Panc1 (cell line): ENCODE results near the gene MBNL2. TPM values are rescaled to one million over a fixed set of nuclear protein-coding genes. Genes with fewer than 3 reads are reported as not detected.

Experiments
- ATAC-seq: fragments of 200-7000 bp; cut with Tn5 transposase; 2 replicates; pipeline ENCODE4 v1.9.1; 2020; ENCODE audit warnings: mild to moderate bottlenecking, moderate library complexity
- BruUV-seq: library from RNA; stranded (reverse); fragments of 400-500 nt; replicated peaks from 2 replicates; lab custom pipeline; 2021; lab: Mats Ljungman, UMichigan
- CTCF ChIA-PET: fragments of 300-600 bp; sonication (Branson Sonifier 250); formaldehyde crosslinking; loops from one replicate; lab custom pipeline; 2022; ENCODE audit warnings: antibody characterized with exemption; lab: Charles Lee
- POLR2A ChIA-PET: fragments of 300-600 bp; sonication (Branson Sonifier 250); formaldehyde crosslinking; loops from one replicate; lab custom pipeline; 2022; ENCODE audit warnings: antibody characterized with exemption; lab: Charles Lee
- DNase-seq: peaks from one replicate; pipeline ENCODE4 v3.0.0-alpha.2; 2010; ENCODE audit warnings: low read depth, low spot score
- H3K27ac ChIP-seq: 2 replicates; pipeline ENCODE4 v1.5.1; 2011; ENCODE audit warnings: mild to moderate bottlenecking, low read length, inconsistent platforms
- H3K27me3 ChIP-seq: fragments of 200-500 bp; sonication (Bioruptor generic); 2 replicates; pipeline ENCODE4 v1.6.0; 2014; ENCODE audit warnings: low read length, inconsistent platforms; ENCODE audit not compliant: control insufficient read depth, insufficient read depth
- H3K36me3 ChIP-seq: fragments of 200-500 bp; sonication (Bioruptor generic); 2 replicates; pipeline ENCODE4 v1.5.1; 2014; ENCODE audit warnings: inconsistent platforms, mild to moderate bottlenecking, low read length, moderate library complexity; ENCODE audit not compliant: control insufficient read depth, insufficient read depth
- H3K4me1 ChIP-seq: 2 replicates; pipeline ENCODE4 v1.5.1; 2011; ENCODE audit warnings: inconsistent platforms, mild to moderate bottlenecking, low read length, moderate library complexity; ENCODE audit not compliant: control insufficient read depth, insufficient read depth
- H3K4me3 ChIP-seq, 2 experiments: 2 replicates each; pipeline ENCODE4 v1.5.1; 2011 to 2012; ENCODE audit warnings: low read depth in 2 of 2, low read length in 2 of 2, mild to moderate bottlenecking in 2 of 2, inconsistent platforms in 1 of 2, moderate library complexity in 1 of 2
- H3K9me3 ChIP-seq: fragments of 200-500 bp; sonication (Bioruptor generic); 2 replicates; pipeline ENCODE4 v1.5.1; 2014; ENCODE audit warnings: low read depth, mild to moderate bottlenecking, inconsistent platforms, low read length, moderate library complexity; ENCODE audit not compliant: control insufficient read depth, insufficient read depth
- CTCF ChIP-seq: fragments of 450-650 bp; IDR thresholded peaks from 2 replicates; pipeline ENCODE4 v1.5.1; 2017; ENCODE audit warnings: mild to moderate bottlenecking
- POLR2AphosphoS5 ChIP-seq: IDR thresholded peaks from 2 replicates; pipeline ENCODE4 v1.6.1; 2012; ENCODE audit warnings: mild to moderate bottlenecking, low read depth, low read length, moderate library complexity
- REST ChIP-seq, 2 experiments: IDR thresholded peaks; 2 replicates each; pipeline ENCODE4 v1.6.1; 2011 to 2012; ENCODE audit warnings: low read depth in 2 of 2, control low read depth in 1 of 2, low read length in 1 of 2, mild to moderate bottlenecking in 1 of 2, moderate library complexity in 1 of 2; ENCODE audit not compliant: insufficient read depth in 1 of 2
- SIN3A ChIP-seq: IDR thresholded peaks from 2 replicates; pipeline ENCODE4 v1.6.1; 2012; ENCODE audit warnings: low read depth, mild to moderate bottlenecking, low read length, moderate library complexity, borderline replicate concordance; ENCODE audit not compliant: insufficient read depth
- TCF7L2 ChIP-seq: IDR thresholded peaks from 2 replicates; pipeline ENCODE4 v1.6.1; 2011; ENCODE audit warnings: mild to moderate bottlenecking, low read depth, low read length, inconsistent platforms
- in situ Hi-C: cut with HindIII; loops from 2 replicates; pipeline ENCODE4 v1.10.0; 2016; ENCODE audit warnings: low sequenced_read_pairs, low pct_unique_long_range_greater_than_20kb
- intact Hi-C: fragments of 100-400 bp; cut with micrococcal nuclease; formaldehyde crosslinking; loops from one replicate; pipeline ENCODE4 v1.10.0; 2022; ENCODE audit not compliant: unreplicated experiment
- total RNA-seq: library from RNA; stranded (reverse); gene quantifications from one replicate; pipeline ENCODE4 v1.2.1, GENCODE V29; 2021; ENCODE audit not compliant: unreplicated experiment

Gene MBNL2
- total RNA-seq, 1 experiment from 2014 or later = 103 TPM

DNA sequence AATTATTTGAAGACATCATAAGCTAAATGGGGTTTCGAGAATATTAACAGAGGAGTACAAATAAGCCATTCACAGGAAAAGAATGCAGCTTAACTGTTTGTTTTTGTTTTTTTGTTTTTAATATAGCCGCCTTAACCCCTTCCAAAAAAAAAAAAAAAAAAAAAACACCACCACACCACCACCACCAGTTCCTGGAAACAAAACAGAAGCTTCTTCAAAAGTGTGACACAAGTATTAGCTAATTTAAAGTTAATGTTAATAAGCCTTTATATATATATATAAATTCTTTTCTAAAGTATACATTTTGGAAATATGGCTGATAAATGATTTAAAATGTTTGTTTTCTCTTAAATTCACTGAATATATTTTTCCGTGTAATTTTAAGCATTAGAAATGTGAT, 213.2 kb downstream of the MBNL2 start:
- Histone ChIP-seq H3K36me3 (no peaks in the 10 kb centered on the region; the same call in 1 of the 2 replicates), H3K27ac (peak overlapping the region; percentile 81), H3K27me3 (no peaks in the 10 kb centered on the region), H3K4me3 (peak overlapping the region; percentile 71 to 89), H3K9me3 (no peaks in the 10 kb centered on the region), H3K4me1 (peaks cover 24% of the 10 kb centered on the region; the same call in 1 of the 2 replicates)
- no TSS peak for BruUV-seq
- intact Hi-C loops (no loop called here), in situ Hi-C loops (no loop called here)
- no peak for TF ChIP-seq CTCF
- no peak for TF ChIP-seq REST (IDR thresholded peaks at IDR 0.05; ENCODE audit: insufficient read depth in 1 of 2, low read depth in 2 of 2, low read length in 1 of 2)
- no peak for TF ChIP-seq POLR2AphosphoS5
- TF ChIP-seq TCF7L2 = no peak
- TF ChIP-seq SIN3A = no peak
- DNase-seq (no peak), ATAC-seq (no peak)
- ChIA-PET CTCF (no interaction called here), POLR2A (interaction anchor here (0.6 to 0.7 kb wide), 5 partner anchors 9 to 417 kb away, joined by 4 to 15 read pairs (median 5); no protein-coding TSS in a partner anchor)

GRCh38 chr13:97435794-97436193, 213.7 kb downstream of the MBNL2 start:
- peaks cover 19% of the 10 kb centered on the region; the same call in 1 of the 2 replicates for H3K4me1 ChIP-seq
- no peak for ATAC-seq
- no peak for DNase-seq
- no peaks in the 10 kb centered on the region for H3K9me3 ChIP-seq
- POLR2A ChIA-PET = interaction anchor here (0.6 to 0.7 kb wide), 4 partner anchors 10 to 417 kb away, joined by 4 to 12 read pairs (median 5); no protein-coding TSS in a partner anchor
- H3K4me3 ChIP-seq = peak overlapping the region; percentile 71 to 89
- no TSS peak for BruUV-seq
- TF ChIP-seq TCF7L2 = peak; percentile 67
- TF ChIP-seq CTCF = no peak
- H3K27ac ChIP-seq = peak overlapping the region; percentile 54
- in situ Hi-C loops (no loop called here), intact Hi-C loops (no loop called here)
- CTCF ChIA-PET = no interaction called here
- H3K27me3 ChIP-seq = no peaks in the 10 kb centered on the region
- no peaks in the 10 kb centered on the region; the same call in 1 of the 2 replicates for H3K36me3 ChIP-seq
